RWPE2 (cell line): ENCODE data around the gene RELN.

ENCODE experiments used
- ATAC-seq: fragments of 200-7000 bp; cut with Tn5 transposase; 3 replicates; pipeline ENCODE4 v1.9.1; 2021; ENCODE audit warnings: low read depth
- DNase-seq: peaks from one replicate; pipeline ENCODE4 v3.0.0-alpha.2; 2020; ENCODE audit warnings: low spot score
- H3K27ac ChIP-seq: fragments of 450-650 bp; 2 replicates; pipeline ENCODE4 v1.5.1; 2017; ENCODE audit warnings: mild to moderate bottlenecking; ENCODE audit not compliant: poor library complexity, severe bottlenecking
- H3K27me3 ChIP-seq: fragments of 250-450 bp; sonication (Bioruptor Pico); 2 replicates; pipeline ENCODE4 v1.5.1; 2021; ENCODE audit warnings: mild to moderate bottlenecking, moderate library complexity; ENCODE audit not compliant: insufficient read depth, poor library complexity, severe bottlenecking
- H3K36me3 ChIP-seq: fragments of 250-450 bp; sonication (Bioruptor Pico); 2 replicates; pipeline ENCODE4 v1.5.1; 2020; ENCODE audit warnings: low read depth, mild to moderate bottlenecking, moderate library complexity
- H3K4me1 ChIP-seq: fragments of 250-450 bp; sonication (Bioruptor Pico); 2 replicates; pipeline ENCODE4 v1.5.1; 2021; ENCODE audit warnings: mild to moderate bottlenecking, moderate library complexity; ENCODE audit not compliant: insufficient read depth, poor library complexity, severe bottlenecking
- H3K4me3 ChIP-seq: fragments of 250-450 bp; sonication (Bioruptor Pico); 2 replicates; pipeline ENCODE4 v1.5.1; 2021; ENCODE audit warnings: mild to moderate bottlenecking, moderate library complexity; ENCODE audit not compliant: severe bottlenecking
- H3K9me3 ChIP-seq: fragments of 250-450 bp; sonication (Bioruptor Pico); 2 replicates; pipeline ENCODE4 v1.5.1; 2021; ENCODE audit warnings: mild to moderate bottlenecking, moderate library complexity; ENCODE audit not compliant: severe bottlenecking
- CTCF ChIP-seq: fragments of 450-650 bp; IDR thresholded peaks from one replicate; pipeline ENCODE4 v1.5.1; 2017; ENCODE audit warnings: mild to moderate bottlenecking, moderate library complexity; ENCODE audit not compliant: poor library complexity, severe bottlenecking

Gene RELN

GRCh38 chr7:103480771-103481170 is 508.7 kb downstream of the RELN start:
- no peak for TF ChIP-seq CTCF
- H3K27me3 ChIP-seq = peaks cover 15% of the 10 kb centered on the region
- H3K4me1 ChIP-seq = no peaks in the 10 kb centered on the region
- no peaks in the 10 kb centered on the region for H3K9me3 ChIP-seq
- H3K27ac ChIP-seq = no peak overlapping the region
- no peak for DNase-seq
- no peaks in the 10 kb centered on the region for H3K36me3 ChIP-seq
- no peak for ATAC-seq
- no peak overlapping the region for H3K4me3 ChIP-seq

DNA sequence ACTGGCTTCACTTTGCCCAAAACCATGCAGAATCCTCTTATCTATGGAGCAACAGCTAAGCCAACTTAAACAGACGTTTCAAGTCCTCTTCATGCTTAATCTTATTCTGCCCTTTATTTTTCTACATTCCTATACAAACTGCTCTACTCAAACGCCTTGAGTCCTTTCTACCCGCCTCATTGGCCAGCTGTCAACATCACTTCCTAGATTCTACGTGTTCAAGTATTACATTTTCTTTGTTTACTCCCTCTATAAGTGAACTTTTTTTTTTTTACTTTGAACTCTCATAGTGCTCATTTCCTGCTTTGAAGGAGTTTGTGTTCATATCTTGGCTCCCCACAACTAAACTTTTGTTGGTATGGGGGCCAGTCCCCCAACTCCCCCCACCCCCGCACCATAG is 514.5 kb downstream of the RELN start:
- no peaks in the 10 kb centered on the region for H3K4me1 ChIP-seq
- TF ChIP-seq CTCF = no peak

GRCh38 chr7:103469095-103469948 is 520.1 kb downstream of the RELN start:
- Histone ChIP-seq H3K4me3 (no peak overlapping the region), H3K36me3 (no peaks in the 10 kb centered on the region), H3K27me3 (peaks cover 16% of the 10 kb centered on the region), H3K4me1 (no peaks in the 10 kb centered on the region), H3K27ac (no peak overlapping the region), H3K9me3 (no peaks in the 10 kb centered on the region)
- DNase-seq (no peak), ATAC-seq (no peak)
- TF ChIP-seq CTCF = no peak

More for the DNA sequence above, 514.5 kb downstream of the RELN start:
- H3K27ac ChIP-seq = no peak overlapping the region
- H3K4me3 ChIP-seq = no peak overlapping the region
- H3K9me3 ChIP-seq = no peaks in the 10 kb centered on the region
- no peaks in the 10 kb centered on the region for H3K36me3 ChIP-seq
- ATAC-seq = no peak
- H3K27me3 ChIP-seq = peaks cover 19% of the 10 kb centered on the region
- DNase-seq = no peak

DNA sequence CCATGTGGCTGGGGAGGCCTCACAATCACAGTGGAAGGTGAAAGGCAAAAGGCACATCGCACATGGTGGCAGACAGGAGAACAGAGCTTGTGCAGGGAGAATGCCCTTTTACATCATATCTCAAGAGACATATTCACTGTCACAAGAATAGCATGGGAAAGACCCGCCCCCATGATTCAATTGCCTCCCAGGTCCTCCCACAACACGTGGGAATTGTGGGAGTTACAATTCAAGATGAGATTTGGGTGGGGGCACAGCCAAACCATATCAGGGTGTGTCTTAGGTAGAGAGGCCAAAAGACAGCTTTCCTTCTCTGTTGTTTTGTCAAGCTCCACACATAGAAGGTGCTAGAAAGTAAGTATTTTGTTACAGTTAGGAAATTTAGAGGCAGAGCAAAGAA is 522.6 kb downstream of the RELN start:
- ATAC-seq = no peak
- no peaks in the 10 kb centered on the region for H3K36me3 ChIP-seq
- no peak for TF ChIP-seq CTCF
- H3K4me3 ChIP-seq = no peak overlapping the region
- no peaks in the 10 kb centered on the region for H3K4me1 ChIP-seq
- H3K27me3 ChIP-seq = peaks cover 8% of the 10 kb centered on the region
- no peak for DNase-seq
- H3K27ac ChIP-seq = no peak overlapping the region
- H3K9me3 ChIP-seq = no peaks in the 10 kb centered on the region

- DNase-seq (no peak), ATAC-seq (no peak)
- no peak for TF ChIP-seq CTCF
- H3K27me3 ChIP-seq = peaks cover 10% of the 10 kb centered on the region
- H3K36me3 ChIP-seq = no peaks in the 10 kb centered on the region
- no peak overlapping the region for H3K4me3 ChIP-seq
- H3K27ac ChIP-seq = no peak overlapping the region
- H3K4me1 ChIP-seq = no peaks in the 10 kb centered on the region
- H3K9me3 ChIP-seq = no peaks in the 10 kb centered on the region
Measured at GRCh38 chr7:103462358-103462757, 527.1 kb downstream of the RELN start.
